ENCODE results near the gene LRRC23. TPM values are rescaled to one million over a fixed set of nuclear protein-coding genes. Genes with fewer than 3 reads are reported as not detected.
A peak's percentile ranks its signal among the peaks of the same experiment; 100 is the strongest.

LRRC23 gene
- total RNA-seq, 1 donor from 2014 or later, result 5.2 TPM

GRCh38 chr12:6925540-6926279 lies 21.1 kb downstream of the LRRC23 start:
- H3K4me2 ChIP-seq, result peak overlapping the region; percentile 84
- H3K27me3 ChIP-seq, result no peaks in the 10 kb centered on the region
- no peaks in the 10 kb centered on the region for H3K36me3 ChIP-seq
- peaks cover 57% of the 10 kb centered on the region for H3F3A ChIP-seq (ENCODE audit: low read depth)
- TF ChIP-seq EZH2phosphoT487 (IDR thresholded peaks at IDR 0.05), result no peak
- TF ChIP-seq CTCF (IDR thresholded peaks at IDR 0.05), result no peak
- TF ChIP-seq EZH2 (IDR thresholded peaks at IDR 0.05), result no peak
- Mint-ChIP-seq H3K9me3 (no peaks in the 10 kb centered on the region), H3K27me3 (ENCODE audit: insufficient read depth, low read depth) (peaks cover 12% of the 10 kb centered on the region), H3K36me3 (peaks cover 18% of the 10 kb centered on the region), H3K4me1 (peaks cover 75% of the 10 kb centered on the region), H3K27ac (peak overlapping the region; percentile 97), H3K4me3 (peak overlapping the region; percentile 92)
- H3K9me3 ChIP-seq (ENCODE audit: low read depth), result no peaks in the 10 kb centered on the region
- no peak overlapping the region for H3K9ac ChIP-seq
- H3K4me3 ChIP-seq, result peak overlapping the region; percentile 91
- peaks cover 43% of the 10 kb centered on the region for H3K79me2 ChIP-seq (ENCODE audit: low read depth)
- DNase-seq (ENCODE audit: low spot score), result peak; percentile 77
- peaks cover 40% of the 10 kb centered on the region for H3K4me1 ChIP-seq
- H4K20me1 ChIP-seq (ENCODE audit: low read depth), result peaks cover 37% of the 10 kb centered on the region
- H2AFZ ChIP-seq (replicated peaks), result no peak overlapping the region
- H3K27ac ChIP-seq, result peak overlapping the region; percentile 87

GRCh38 chr12:6927379-6928021 lies 22.9 kb downstream of the LRRC23 start, which contains the start of gene ATN1:
ATN1 (plus strand) TSS chr12:6927959; CDS start chr12:6934002, 6,043 bp downstream.
- H3K9ac ChIP-seq, result peak within 1 kb of the TSS; percentile 85
- peak; percentile 84 for DNase-seq (ENCODE audit: low spot score)
- peaks cover 76% of the 10 kb centered on the region for H3K4me1 Mint-ChIP-seq
- H3K9me3 Mint-ChIP-seq, result no peaks in the 10 kb centered on the region
- H3K27ac Mint-ChIP-seq, result peak within 1 kb of the TSS; percentile 97
- no peaks in the 10 kb centered on the region for H3K36me3 ChIP-seq
- peaks cover 40% of the 10 kb centered on the region for H3K4me1 ChIP-seq
- no peak within 1 kb of the TSS for H2AFZ ChIP-seq (replicated peaks)
- no peaks in the 10 kb centered on the region for H3K9me3 ChIP-seq (ENCODE audit: low read depth)
- H3K36me3 Mint-ChIP-seq, result peaks cover 16% of the 10 kb centered on the region
- H3K4me3 ChIP-seq, result peak within 1 kb of the TSS; percentile 91
- peak within 1 kb of the TSS; percentile 85 for H3K4me2 ChIP-seq
- no peak for TF ChIP-seq EZH2phosphoT487 (IDR thresholded peaks at IDR 0.05)
- no peak for TF ChIP-seq EZH2 (IDR thresholded peaks at IDR 0.05)
- TF ChIP-seq CTCF (IDR thresholded peaks at IDR 0.05), result no peak
- peaks cover 53% of the 10 kb centered on the region for H3F3A ChIP-seq (ENCODE audit: low read depth)
- peaks cover 61% of the 10 kb centered on the region for H3K79me2 ChIP-seq (ENCODE audit: low read depth)
- peak within 1 kb of the TSS; percentile 98 for H3K4me3 Mint-ChIP-seq
- H4K20me1 ChIP-seq (ENCODE audit: low read depth), result peaks cover 44% of the 10 kb centered on the region
- H3K27me3 ChIP-seq, result no peaks in the 10 kb centered on the region
- peak within 1 kb of the TSS; percentile 87 for H3K27ac ChIP-seq
- H3K27me3 Mint-ChIP-seq (ENCODE audit: insufficient read depth, low read depth), result peaks cover 14% of the 10 kb centered on the region

GRCh38 chr12:6928022-6928702 lies 23.5 kb downstream of the LRRC23 start:
- peaks cover 68% of the 10 kb centered on the region for H3K79me2 ChIP-seq (ENCODE audit: low read depth)
- no peaks in the 10 kb centered on the region for H3K36me3 ChIP-seq
- TF ChIP-seq EZH2 (IDR thresholded peaks at IDR 0.05), result no peak
- TF ChIP-seq EZH2phosphoT487 (IDR thresholded peaks at IDR 0.05), result no peak
- no peak for TF ChIP-seq CTCF (IDR thresholded peaks at IDR 0.05)
- Mint-ChIP-seq H3K4me1 (peaks cover 73% of the 10 kb centered on the region), H3K27me3 (ENCODE audit: insufficient read depth, low read depth) (peaks cover 11% of the 10 kb centered on the region), H3K36me3 (peaks cover 16% of the 10 kb centered on the region), H3K9me3 (no peaks in the 10 kb centered on the region), H3K27ac (peak overlapping the region; percentile 80), H3K4me3 (peak overlapping the region; percentile 98)
- H4K20me1 ChIP-seq (ENCODE audit: low read depth), result peaks cover 51% of the 10 kb centered on the region
- H3K27ac ChIP-seq, result no peak overlapping the region
- peaks cover 40% of the 10 kb centered on the region for H3K4me1 ChIP-seq
- H3K9ac ChIP-seq, result peak overlapping the region; percentile 85
- H3K4me3 ChIP-seq, result peak overlapping the region; percentile 91
- peak overlapping the region; percentile 85 for H3K4me2 ChIP-seq
- H2AFZ ChIP-seq (replicated peaks), result no peak overlapping the region
- H3K27me3 ChIP-seq, result no peaks in the 10 kb centered on the region
- peaks cover 53% of the 10 kb centered on the region for H3F3A ChIP-seq (ENCODE audit: low read depth)
- H3K9me3 ChIP-seq (ENCODE audit: low read depth), result no peaks in the 10 kb centered on the region
- peak; percentile 48 for DNase-seq (ENCODE audit: low spot score)

Measured in neural progenitor cell (in vitro differentiated cells).